B cell (primary cell): ENCODE results near the gene ACTR5. TPM values are rescaled to one million over a fixed set of nuclear protein-coding genes. Genes with fewer than 3 reads are reported as not detected.

Experiments used
- ATAC-seq: fragments of 200-7000 bp; cut with Tn5 transposase; one replicate; pipeline ENCODE4 v1.10.0; 2021; ENCODE audit warnings: low read depth, mild to moderate bottlenecking, moderate number of reproducible peaks, moderate library complexity
- CTCF ChIA-PET: fragments of 350-600 bp; sonication (Branson Sonifier 250); formaldehyde crosslinking; loops from one replicate; lab custom pipeline; 2021; ENCODE audit warnings: antibody characterized with exemption, inconsistent platforms; lab: Charles Lee
- POLR2A ChIA-PET: fragments of 350-600 bp; sonication (Branson Sonifier 250); formaldehyde crosslinking; loops from one replicate; lab custom pipeline; 2021; ENCODE audit warnings: antibody characterized with exemption; lab: Charles Lee
- DNase-seq: peaks from one replicate; pipeline ENCODE4 v3.0.0; 2013
- H2AFZ ChIP-seq: 2 replicates; pipeline ENCODE4 v1.6.1; 2012; ENCODE audit warnings: mild to moderate bottlenecking, low read depth, low read length; ENCODE audit not compliant: insufficient read depth, poor library complexity, severe bottlenecking
- H3K27ac ChIP-seq, 2 donors: 1 replicate in 1 of 2; 2 replicates in 1 of 2; pipeline ENCODE4 v1.5.1; 2012 to 2013; ENCODE audit warnings: low read length in 2 of 2, mild to moderate bottlenecking in 2 of 2, moderate library complexity in 1 of 2
- H3K27me3 ChIP-seq, 4 experiments: fragments of 200-600 bp in 1 of 4; sonication (generic) in 1 of 4; replicated peaks in 1 of 4; 1 replicate in 2 of 4; 2 replicates in 2 of 4; pipeline versions ENCODE4 v1.6.1 to v1.7.0; 2013 to 2016; ENCODE audit warnings: low read length in 3 of 4, mild to moderate bottlenecking in 2 of 4, mixed read lengths in 1 of 4, moderate library complexity in 1 of 4; ENCODE audit not compliant: insufficient read depth in 4 of 4, control insufficient read depth in 3 of 4; ENCODE audit errors: control extremely low read depth in 1 of 4
- H3K36me3 ChIP-seq, 2 experiments: replicated peaks in 1 of 2; 1 replicate in 1 of 2; 2 replicates in 1 of 2; pipeline versions ENCODE4 v1.6.1 to v1.7.1; 2013; ENCODE audit warnings: low read length in 1 of 2; ENCODE audit not compliant: insufficient read depth in 2 of 2, control insufficient read depth in 1 of 2; ENCODE audit errors: control extremely low read depth in 1 of 2, extremely low read depth in 1 of 2
- H3K4me1 ChIP-seq, 2 donors: fragments of 200-600 bp in 1 of 2; sonication (generic) in 1 of 2; 1 replicate in 1 of 2; 2 replicates in 1 of 2; pipeline versions ENCODE4 v1.5.1 to v1.6.1; 2013 to 2017; ENCODE audit warnings: low read length in 2 of 2; ENCODE audit not compliant: control insufficient read depth in 2 of 2, insufficient read depth in 2 of 2
- H3K4me2 ChIP-seq: replicated peaks from 2 replicates; pipeline ENCODE3; 2012; ENCODE audit warnings: mild to moderate bottlenecking, low read depth, low read length; ENCODE audit not compliant: poor library complexity, severe bottlenecking
- H3K4me3 ChIP-seq, 5 experiments: fragments of 200-600 bp in 1 of 5; sonication (generic) in 1 of 5; 1 replicate in 3 of 5; 2 replicates in 2 of 5; pipeline versions ENCODE4 v1.5.1 to v1.7.0; 2011 to 2016; ENCODE audit warnings: low read length in 4 of 5, mild to moderate bottlenecking in 4 of 5, low read depth in 2 of 5, control low read depth in 1 of 5, moderate library complexity in 1 of 5; ENCODE audit not compliant: insufficient read depth in 1 of 5; ENCODE audit errors: control extremely low read depth in 1 of 5, extremely low read depth in 1 of 5
- H3K79me2 ChIP-seq: fragments of 200-600 bp; sonication (generic); one replicate; pipeline ENCODE4 v1.6.0; 2016; ENCODE audit warnings: low read length; ENCODE audit not compliant: control insufficient read depth, insufficient read depth
- H3K9ac ChIP-seq: fragments of 200-600 bp; sonication (generic); 2 replicates; pipeline ENCODE4 v1.6.1; 2017; ENCODE audit warnings: mild to moderate bottlenecking, low read length, moderate library complexity
- H3K9me3 ChIP-seq, 3 donors: one replicate each; pipeline versions ENCODE4 v1.6.1 to v1.7.1; 2013; ENCODE audit warnings: low read length in 2 of 3; ENCODE audit not compliant: control insufficient read depth in 2 of 3, insufficient read depth in 1 of 3; ENCODE audit errors: control extremely low read depth in 1 of 3
- H4K20me1 ChIP-seq: 2 replicates; pipeline ENCODE4 v1.6.0; 2012; ENCODE audit warnings: mild to moderate bottlenecking, low read length; ENCODE audit not compliant: insufficient read depth, control insufficient read depth, poor library complexity, severe bottlenecking
- H3K27ac Mint-ChIP-seq: one replicate; pipeline ENCODE4 v1.8.0; 2021; ENCODE audit warnings: mixed read lengths
- H3K27me3 Mint-ChIP-seq: one replicate; pipeline ENCODE4 v1.8.0; 2021; ENCODE audit warnings: mixed read lengths
- H3K4me1 Mint-ChIP-seq: one replicate; pipeline ENCODE4 v1.8.0; 2021; ENCODE audit warnings: mixed read lengths
- H3K4me3 Mint-ChIP-seq: one replicate; pipeline ENCODE4 v1.8.0; 2021; ENCODE audit warnings: mixed read lengths
- H3K9me3 Mint-ChIP-seq: one replicate; pipeline ENCODE4 v1.8.0; 2022; ENCODE audit warnings: mixed read lengths; ENCODE audit not compliant: insufficient read depth
- EZH2 ChIP-seq: IDR thresholded peaks from 2 replicates; pipeline ENCODE4 v1.6.1; 2012; ENCODE audit warnings: borderline replicate concordance, low read depth, mild to moderate bottlenecking, moderate library complexity, low read length; ENCODE audit not compliant: insufficient read depth, poor library complexity, severe bottlenecking
- WGBS: methylation state at CpG from one replicate; pipeline ENCODE4 v1.1.5; 2013; ENCODE audit warnings: missing lambda C conversion rate; ENCODE audit not compliant: insufficient coverage; 5-methylcytosine and 5-hydroxymethylcytosine counted together
- intact Hi-C: fragments of 100-400 bp; cut with micrococcal nuclease; formaldehyde crosslinking; loops from one replicate; pipeline ENCODE4 v1.10.0; 2022
- polyA plus RNA-seq: library from polyadenylated mRNA; depleted of rRNA; stranded (reverse); fragments of >200 nt; gene quantifications from 2 replicates; pipeline ENCODE4 v1.2.3, GENCODE V29; 2012
- total RNA-seq, 2 donors: library from RNA; stranded (reverse); fragments of 120-200 nt in 1 of 2; gene quantifications; 1 replicate in 1 of 2; 2 replicates in 1 of 2; pipeline versions ENCODE4 v1.2.3 to v1.2.4, GENCODE V29; 2013 to 2022
- TF ChIP-seq, protein P1 (sequence below): fragments of 200-600 bp; IDR thresholded peaks from one replicate; pipeline ENCODE4 v1.8.0; 2022; ENCODE audit warnings: antibody characterized with exemption, mild to moderate bottlenecking

Gene ACTR5
- total and polyA plus RNA-seq, 2 donors (not counting 1 experiment from before 2014, with no cell fraction given) = 15.4 to 18.0 TPM

GRCh38 chr20:38771621-38772020 is 23.4 kb downstream of the ACTR5 start:
- H3K36me3 ChIP-seq = peaks cover 2 to 57% of the 10 kb centered on the region in 2 experiments

DNA sequence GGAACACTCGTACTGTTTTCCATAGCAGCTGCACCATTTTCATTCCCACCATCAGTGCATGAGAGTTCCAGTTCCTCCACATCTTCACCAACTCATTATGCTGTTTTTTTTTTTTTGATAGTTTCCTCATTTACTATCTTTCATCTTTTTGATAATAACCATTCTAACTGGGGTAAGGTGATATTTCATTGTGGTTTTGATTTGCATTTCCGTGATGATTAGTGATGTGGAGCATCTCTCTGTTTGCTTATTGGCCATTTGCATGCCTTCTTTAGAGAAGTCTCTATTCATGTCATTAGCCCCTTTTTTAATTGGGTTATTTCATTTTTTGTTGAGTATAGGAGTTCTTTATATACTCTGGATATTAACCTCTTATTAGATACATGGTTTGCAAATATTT is 25.9 kb downstream of the ACTR5 start:
- peaks cover 8% of the 10 kb centered on the region for H3K9me3 Mint-ChIP-seq
- H3K4me3 Mint-ChIP-seq = no peak overlapping the region
- H3K36me3 ChIP-seq = peaks cover 2 to 34% of the 10 kb centered on the region in 2 experiments
- H3K9me3 ChIP-seq = peaks cover 2 to 8% (median 6%) of the 10 kb centered on the region in 3 donors
- H3K79me2 ChIP-seq = no peaks in the 10 kb centered on the region
- no peak overlapping the region for H3K4me3 ChIP-seq
- no peaks in the 10 kb centered on the region for H3K27me3 ChIP-seq
- WGBS = no CpG with 5 or more reads among the region's 2 CpGs
- ChIA-PET POLR2A (no interaction called here), CTCF (no interaction called here)
- no peak overlapping the region for H3K27ac ChIP-seq
- H3K27ac Mint-ChIP-seq = no peak overlapping the region
- TF ChIP-seq EZH2 = no peak
- TF ChIP-seq, protein P1, sequence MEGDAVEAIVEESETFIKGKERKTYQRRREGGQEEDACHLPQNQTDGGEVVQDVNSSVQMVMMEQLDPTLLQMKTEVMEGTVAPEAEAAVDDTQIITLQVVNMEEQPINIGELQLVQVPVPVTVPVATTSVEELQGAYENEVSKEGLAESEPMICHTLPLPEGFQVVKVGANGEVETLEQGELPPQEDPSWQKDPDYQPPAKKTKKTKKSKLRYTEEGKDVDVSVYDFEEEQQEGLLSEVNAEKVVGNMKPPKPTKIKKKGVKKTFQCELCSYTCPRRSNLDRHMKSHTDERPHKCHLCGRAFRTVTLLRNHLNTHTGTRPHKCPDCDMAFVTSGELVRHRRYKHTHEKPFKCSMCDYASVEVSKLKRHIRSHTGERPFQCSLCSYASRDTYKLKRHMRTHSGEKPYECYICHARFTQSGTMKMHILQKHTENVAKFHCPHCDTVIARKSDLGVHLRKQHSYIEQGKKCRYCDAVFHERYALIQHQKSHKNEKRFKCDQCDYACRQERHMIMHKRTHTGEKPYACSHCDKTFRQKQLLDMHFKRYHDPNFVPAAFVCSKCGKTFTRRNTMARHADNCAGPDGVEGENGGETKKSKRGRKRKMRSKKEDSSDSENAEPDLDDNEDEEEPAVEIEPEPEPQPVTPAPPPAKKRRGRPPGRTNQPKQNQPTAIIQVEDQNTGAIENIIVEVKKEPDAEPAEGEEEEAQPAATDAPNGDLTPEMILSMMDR = no peak
- intact Hi-C loops = no loop called here
- DNase-seq (no peak), ATAC-seq (no peak)
- H2AFZ ChIP-seq = no peak overlapping the region
- H3K4me1 ChIP-seq = no peaks in the 10 kb centered on the region
- H3K4me2 ChIP-seq = no peak overlapping the region
- no peaks in the 10 kb centered on the region for H3K27me3 Mint-ChIP-seq
- H4K20me1 ChIP-seq = no peaks in the 10 kb centered on the region
- peaks cover 5% of the 10 kb centered on the region for H3K4me1 Mint-ChIP-seq
- H3K9ac ChIP-seq = no peak overlapping the region

More at GRCh38 chr20:38771621-38772020, 23.4 kb downstream of the ACTR5 start:
- no peak overlapping the region for H3K27ac Mint-ChIP-seq
- Histone ChIP-seq H2AFZ (no peak overlapping the region), H3K27ac (no peak overlapping the region), H3K79me2 (no peaks in the 10 kb centered on the region), H3K9me3 (peaks cover 2 to 8% (median 6%) of the 10 kb centered on the region in 3 donors), H4K20me1 (no peaks in the 10 kb centered on the region), H3K4me3 (no peak overlapping the region), H3K9ac (no peak overlapping the region), H3K4me1 (no peaks in the 10 kb centered on the region), H3K27me3 (no peaks in the 10 kb centered on the region), H3K4me2 (no peak overlapping the region)
- H3K4me3 Mint-ChIP-seq = no peak overlapping the region
- ATAC-seq = no peak
- TF ChIP-seq, protein P1 = no peak
- TF ChIP-seq EZH2 = no peak
- peaks cover 8% of the 10 kb centered on the region for H3K9me3 Mint-ChIP-seq
- CTCF ChIA-PET = no interaction called here
- WGBS = 93% methylated on average over 7 of the region's 7 CpGs
- peaks cover 5% of the 10 kb centered on the region for H3K4me1 Mint-ChIP-seq
- POLR2A ChIA-PET = no interaction called here
- no peaks in the 10 kb centered on the region for H3K27me3 Mint-ChIP-seq
- intact Hi-C loops = no loop called here
- no peak for DNase-seq
